Stimulated activated CD4-positive, alpha-beta T cell treated with anti-CD3 and anti-CD28 coated beads, Interleukin-4, amount 100 ng/mL, for 1 hour (primary cell): ENCODE measurements around the gene CEP350.
"Not testable (repeated sequence)": the region's sequence is repeated elsewhere in the genome, so short reads cannot be mapped to it uniquely, and the experiment has no call there.

Source experiments
- DNase-seq: peaks from one replicate; pipeline ENCODE4 v3.0.0-alpha.2; 2020

The CEP350 gene

DNA sequence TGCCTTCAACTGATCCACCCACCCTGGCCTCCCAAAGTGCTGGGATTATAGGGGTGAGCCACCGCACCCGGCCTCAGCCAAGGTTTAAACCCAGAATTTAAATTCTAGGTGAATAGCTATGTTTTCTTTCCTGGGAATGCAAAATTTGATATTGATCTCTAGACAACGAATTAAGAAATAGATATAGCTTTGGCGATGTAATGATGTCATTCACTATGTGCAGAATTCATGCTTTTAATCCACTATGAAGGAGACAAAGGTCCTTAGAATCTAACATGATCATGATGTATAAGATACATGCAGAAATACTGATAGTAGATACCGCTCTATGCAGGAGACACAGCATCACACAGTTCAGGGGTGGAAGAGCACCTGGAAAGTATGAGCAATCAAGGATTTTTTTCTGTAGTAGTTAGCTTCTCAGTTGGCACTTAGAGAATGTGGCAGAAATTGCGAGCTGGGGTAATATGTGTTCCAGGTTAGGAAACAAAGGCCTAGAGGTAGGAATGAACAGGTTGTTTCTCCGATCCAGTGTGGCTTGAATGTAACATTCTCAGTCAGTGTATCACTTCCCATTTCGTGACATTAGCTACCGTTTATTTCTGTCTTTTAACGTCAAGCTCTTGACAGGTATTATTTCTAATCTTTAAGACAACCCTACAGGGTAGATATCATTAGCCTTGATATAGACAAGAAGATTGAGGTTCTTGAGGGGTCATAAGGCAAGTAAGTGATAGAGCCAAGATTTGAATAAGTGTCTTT is 3.0 kb upstream of the CEP350 start:
- no peak for DNase-seq

DNA sequence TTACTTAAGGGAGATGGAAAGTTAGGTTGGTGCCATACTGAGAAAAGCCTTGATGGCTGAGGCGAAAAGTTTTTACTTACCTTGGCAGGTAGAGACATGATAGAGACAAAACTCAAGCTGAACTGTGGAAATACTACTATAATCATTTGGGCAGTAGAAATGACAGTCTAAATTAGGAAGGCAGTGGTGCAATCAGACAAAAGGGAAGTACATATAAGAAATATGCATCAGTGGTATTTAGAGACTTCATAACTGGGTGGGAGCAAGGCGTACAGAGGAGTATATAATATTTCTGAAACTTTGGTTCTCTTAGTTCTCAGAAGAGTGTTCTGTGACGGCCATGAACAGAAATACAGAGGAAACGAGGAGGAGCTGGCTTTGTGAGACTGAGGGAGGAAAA is 2.4 kb upstream of the CEP350 start:
- no peak for DNase-seq

DNA sequence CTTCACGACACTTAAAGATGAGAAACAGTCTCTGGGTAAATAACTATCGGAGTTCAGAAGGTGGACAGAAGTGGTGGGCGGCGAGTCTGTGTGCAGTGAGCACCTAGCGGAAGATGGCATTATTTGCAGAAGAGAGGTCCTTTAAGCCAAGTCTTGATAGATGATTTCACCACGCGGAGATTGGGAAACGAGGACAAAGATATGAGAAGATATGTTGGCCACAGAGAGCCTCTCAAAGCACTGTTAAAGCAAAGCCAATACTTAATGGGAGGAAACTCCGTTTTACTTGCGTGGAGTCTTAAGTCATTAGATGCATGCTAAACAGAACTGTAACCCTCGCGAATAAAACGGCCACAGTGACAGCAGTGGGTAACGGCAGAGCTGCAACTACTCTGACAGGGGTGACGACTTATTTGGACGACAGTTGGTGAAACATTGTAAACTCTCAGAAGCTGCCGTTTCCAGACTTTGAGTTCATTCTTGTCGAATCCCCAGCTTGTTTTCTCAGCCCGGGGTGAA is 577 bp upstream of the CEP350 start:
- DNase-seq, result peak; percentile 42

DNA sequence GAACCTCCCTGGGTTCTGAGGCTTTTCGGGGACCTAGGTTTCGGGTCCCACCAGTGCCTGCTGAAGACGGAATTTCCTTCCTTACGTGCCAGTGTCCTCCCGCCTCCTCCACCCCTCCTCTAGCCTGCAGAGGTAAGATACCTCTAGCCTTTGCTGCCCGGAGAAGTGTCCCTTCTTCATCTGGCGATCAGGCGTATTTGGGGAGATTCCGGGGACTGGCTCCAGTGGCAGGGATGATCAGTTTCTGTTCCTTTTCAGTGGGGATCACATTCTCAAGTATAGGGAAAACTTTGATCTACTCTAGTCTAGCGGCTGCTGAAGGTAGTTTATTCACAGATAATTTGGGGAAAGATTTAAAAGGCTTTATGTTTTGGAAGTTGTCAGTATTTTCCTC is 674 bp downstream of the CEP350 start:
- DNase-seq, result no peak

DNA sequence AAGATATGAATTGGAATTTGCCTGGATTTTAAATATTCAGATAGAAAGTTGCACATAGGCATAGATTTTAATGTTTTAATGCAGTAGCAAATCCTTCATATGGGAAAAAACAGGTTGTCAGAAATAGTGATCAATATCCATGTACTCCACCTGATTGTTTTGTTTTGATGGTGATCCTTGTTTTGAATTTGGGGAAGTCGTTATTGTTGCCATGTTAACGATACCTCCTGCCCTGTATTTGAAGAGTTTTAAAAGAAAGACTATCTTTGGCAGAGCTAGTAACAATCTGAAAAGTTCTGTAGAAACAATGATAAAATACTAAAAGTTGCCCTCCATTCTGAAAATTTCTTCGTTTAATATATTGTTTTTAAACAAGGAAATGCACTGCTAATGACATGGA is 1.1 kb downstream of the CEP350 start:
- DNase-seq, result no peak

DNA sequence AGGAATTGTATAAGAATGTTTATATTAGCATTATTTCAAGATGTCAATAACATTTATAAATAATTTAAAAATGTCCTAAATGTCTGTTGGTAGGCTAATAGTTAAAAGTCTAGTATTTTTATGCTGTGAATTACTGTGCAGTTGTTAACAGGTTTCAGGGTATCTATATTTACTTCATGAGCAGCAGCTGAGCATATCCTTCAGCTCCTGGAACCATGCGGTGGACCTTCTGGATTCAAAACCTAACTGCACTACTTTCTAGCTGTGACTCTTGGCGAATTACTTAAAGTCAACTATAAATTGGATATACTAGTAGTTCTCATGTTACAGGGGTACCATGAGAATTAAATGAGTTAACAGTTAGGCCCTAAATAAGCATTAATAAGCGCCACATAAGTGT is 3.7 kb downstream of the CEP350 start:
- DNase-seq, result no peak

DNA sequence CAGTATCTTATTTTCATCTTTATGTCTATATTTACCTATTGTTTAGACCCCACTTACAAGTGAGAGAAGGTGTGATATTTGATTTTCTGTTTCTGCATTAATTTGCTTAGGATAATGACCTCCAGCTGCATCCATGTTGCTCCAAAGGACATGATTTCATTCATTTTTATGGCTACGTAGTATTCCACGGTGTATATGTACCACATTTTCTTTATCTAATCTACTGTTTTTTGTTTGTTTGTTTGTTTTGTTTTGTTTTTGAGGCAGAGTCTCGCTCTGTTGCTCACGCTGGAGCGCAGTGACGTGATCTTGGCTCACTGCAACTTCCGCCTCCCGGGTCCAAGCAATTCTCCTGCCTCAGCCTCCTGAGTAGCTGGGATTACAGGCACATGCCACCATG is 7.6 kb downstream of the CEP350 start:
- DNase-seq, result not testable (repeated sequence)

DNA sequence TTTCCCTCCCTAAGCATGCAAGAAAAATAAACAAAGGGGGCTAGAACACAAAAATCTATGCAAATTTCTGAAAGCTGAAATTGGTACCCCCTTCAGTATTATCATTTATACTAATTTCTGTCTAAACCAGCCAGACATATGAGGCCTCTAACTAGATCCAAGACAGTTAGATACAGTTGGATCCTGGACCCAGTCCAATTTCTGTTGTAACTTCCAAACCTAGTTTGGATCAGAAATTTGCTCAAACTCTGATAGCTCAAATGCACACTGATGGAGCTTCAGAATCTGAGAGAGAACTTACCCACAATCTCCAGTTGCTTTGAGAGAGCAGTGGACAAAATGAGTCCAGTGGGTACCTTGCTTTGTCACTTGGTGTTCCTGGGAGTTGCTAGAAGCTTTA is 11.9 kb downstream of the CEP350 start:
- no peak for DNase-seq

DNA sequence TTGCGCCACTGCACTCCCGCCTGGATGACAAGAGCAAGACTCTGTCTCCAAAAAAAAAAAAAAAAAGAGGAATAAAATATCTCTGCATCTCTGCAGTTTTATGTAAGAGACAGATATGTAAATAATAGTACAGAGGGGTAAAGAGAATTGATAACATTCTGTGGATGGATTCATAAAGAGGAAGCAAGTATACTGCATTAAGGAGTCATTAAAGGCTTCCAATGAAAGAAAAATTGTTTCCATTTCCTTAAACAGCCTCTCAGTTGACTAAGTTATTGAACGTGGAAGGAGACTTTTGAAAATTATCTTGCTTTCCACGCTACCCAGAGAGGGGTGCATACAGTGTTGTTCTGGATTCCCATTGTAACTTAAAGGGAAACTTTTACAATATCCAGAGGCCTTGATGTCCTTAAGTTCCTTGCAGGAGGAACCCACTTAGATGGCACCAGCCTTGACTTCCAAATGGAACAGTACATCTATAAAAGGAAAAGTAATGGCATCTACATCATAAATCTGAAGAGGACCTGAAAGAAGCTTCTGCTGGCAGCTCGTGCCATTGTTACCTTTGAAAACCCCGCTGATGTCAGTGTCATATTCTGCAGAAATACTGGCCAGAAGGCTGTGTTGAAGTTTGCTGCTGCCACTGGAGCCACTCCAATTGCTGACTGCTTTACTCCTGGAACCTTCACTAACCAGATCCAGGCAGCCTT is 13.8 kb downstream of the CEP350 start:
- no peak for DNase-seq

DNA sequence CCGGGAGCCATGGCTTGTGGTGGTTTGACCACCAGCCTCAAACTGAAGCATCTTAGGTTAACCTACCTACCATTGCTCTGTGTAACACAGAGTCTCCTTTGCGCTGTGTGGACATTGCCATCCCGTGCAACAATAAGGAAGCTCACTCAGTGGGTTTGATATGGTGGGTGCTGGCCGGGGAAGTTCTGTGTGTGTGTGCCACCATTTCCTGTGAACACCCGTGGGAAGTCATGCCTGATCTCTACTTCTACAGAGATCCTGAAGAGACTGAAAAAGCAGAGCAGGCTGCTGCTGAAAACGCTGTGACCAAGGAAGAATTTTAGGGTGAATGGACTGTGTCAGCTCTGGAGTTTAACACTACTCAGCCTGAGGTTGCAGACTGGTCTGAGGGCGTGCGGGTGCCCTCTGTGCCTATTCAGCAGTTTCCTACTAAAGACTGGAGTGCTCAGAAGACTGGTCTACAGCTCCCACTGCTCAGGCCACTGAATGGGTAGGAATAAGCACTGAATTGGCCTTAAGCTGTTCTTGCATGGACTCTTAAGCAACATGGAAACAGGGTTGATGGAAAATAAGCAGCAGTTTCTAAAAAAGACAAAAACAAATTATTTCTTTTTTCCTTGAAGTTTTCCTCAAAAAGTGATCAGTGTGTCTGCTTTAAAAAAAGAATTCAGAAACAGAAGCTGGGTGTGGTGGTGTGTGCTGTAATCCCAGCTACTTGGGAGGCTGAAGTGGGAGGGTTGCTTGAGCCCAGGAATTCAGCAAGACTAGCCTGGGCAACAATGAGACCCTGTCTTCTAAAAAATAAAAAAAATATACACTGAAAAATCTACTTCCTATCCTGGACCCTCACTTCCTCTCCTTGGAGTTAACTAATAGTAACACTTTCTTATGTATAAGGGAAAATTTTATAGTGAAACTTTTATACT is 14.6 kb downstream of the CEP350 start:
- DNase-seq, result no peak

DNA sequence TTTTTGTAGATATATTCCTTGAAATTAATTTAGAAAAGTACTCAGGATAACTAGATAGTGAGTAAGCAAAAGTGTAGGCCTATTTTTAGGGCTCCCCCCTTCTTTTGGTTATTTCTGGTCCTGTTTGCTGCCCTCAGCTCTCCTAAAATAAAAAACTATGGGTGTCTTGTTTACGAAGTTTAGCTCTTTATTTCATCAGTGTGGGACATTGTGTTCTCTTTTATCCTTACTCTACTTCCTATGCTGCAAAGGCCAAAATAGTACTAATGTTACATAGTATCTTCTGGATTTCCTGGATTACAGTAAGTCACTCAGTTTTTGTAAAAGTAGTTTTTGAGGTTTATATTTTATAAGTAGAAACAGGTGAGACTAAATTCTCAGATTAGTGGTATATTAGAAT is 15.4 kb downstream of the CEP350 start:
- DNase-seq, result no peak

DNA sequence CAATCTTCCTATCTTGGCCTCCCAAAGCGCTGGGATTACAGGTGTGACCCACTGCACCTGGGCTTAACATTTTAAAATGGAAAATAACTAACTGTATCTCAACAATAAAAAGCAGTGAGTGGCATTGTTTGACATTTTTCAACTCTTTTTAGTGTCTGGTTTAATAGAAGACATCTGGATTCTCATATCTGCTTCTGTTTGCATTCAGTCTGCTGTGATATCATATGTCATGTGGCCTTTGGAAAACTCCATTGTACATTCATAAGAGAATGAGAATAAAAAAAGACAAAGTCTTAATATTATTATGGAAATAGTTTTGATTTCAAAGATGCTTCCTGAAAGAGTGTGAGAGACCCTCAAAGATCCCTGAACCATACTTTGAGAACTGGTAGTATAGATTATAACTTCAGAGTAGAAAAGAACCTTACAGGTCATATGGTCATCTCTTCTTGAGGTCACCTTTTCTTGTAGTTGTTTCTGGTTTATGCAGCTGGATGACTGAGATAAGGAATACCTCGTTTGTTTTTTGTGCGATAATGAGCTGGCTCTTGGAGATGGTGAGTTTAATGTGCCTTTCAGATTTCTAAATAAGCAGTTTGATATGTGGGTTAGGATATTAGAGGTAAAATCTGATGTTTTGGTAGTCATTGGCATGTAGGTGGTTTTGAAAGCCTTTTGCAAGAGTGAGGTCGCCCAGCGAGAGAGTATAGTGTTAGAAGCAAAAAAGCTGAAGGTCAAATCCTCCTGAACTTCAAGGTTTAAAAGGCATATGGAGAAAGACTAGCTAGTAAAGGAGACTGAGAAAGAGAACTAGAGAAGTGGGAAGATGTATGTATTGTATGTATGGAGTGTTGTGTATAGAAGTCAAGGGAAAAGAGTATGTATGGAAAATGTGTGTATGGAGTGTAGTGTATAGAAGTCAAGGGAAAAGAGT is 17.2 kb downstream of the CEP350 start:
- DNase-seq, result no peak

DNA sequence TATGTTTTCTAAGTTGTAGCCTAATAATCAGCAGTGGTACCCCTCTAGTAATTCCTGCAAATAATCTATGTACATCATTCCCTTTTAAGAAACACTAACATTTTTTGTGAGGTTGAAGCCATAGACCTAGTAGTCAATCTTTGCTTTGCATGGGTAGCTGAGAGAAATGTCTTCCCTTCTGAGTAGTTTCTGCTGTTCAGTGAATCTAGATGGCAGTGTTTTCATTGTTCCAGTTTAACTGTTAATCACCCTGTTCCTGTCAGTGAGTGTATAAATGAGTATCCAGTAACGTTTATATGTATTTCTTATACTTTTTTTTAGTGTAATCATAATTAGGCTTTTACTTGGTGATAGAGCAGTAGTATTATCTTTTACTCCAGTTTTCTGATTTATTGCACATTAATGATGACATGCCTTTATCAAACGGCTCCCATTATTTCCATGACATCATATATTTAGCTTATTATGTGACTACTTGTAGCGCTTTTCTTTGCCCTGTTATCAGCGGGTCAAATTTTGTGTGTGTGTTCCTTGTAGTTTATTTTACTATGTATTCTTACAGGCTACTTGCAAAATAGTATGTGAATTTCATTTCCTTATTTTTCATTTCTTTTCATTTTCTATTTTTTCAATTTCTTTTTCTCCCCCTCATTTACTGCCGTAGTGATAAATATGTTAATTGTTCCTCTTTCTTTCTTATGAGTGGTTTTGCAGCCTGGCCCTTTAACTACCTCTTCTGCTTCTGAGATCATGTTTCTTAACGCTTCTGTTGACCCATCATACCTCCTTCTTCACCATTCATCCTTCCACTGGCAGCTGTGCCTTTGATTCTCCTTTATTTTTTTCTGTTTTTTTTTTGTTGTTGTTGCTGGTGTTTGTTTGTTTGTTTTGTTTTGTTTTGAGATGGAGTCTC is 18.8 kb downstream of the CEP350 start:
- DNase-seq, result no peak

DNA sequence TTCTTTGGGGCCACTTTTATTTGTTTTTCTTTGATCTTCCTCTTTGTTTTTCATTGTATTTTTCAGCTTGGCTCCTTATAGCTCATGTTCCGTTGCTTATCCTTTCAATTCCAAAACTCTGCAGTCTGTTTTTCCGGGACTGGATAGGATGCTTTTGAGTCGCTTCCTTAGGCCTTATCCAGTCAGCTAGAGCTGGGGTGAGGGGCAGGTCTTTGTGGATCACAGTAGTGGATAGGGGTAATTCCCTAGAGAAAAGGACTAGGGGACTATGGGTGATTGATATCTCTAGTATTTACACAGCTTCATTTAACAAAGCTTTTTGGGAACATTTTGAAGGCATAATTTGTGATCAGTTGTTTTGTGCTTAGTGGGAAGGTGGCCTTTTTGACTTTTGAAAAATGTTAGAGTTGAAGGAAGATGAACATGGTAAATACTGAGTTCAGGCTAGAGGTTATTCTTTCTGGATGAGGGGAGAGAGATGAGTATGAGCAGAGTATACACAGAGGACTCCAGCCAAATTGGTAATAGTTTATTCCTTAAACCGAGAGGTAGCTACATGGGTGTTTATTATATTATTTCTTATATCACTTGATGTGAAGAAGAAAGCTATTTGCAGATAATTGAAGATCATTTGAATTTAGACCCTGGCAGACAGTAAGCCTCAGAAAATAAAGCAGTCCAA is 22.5 kb downstream of the CEP350 start:
- DNase-seq, result no peak

DNA sequence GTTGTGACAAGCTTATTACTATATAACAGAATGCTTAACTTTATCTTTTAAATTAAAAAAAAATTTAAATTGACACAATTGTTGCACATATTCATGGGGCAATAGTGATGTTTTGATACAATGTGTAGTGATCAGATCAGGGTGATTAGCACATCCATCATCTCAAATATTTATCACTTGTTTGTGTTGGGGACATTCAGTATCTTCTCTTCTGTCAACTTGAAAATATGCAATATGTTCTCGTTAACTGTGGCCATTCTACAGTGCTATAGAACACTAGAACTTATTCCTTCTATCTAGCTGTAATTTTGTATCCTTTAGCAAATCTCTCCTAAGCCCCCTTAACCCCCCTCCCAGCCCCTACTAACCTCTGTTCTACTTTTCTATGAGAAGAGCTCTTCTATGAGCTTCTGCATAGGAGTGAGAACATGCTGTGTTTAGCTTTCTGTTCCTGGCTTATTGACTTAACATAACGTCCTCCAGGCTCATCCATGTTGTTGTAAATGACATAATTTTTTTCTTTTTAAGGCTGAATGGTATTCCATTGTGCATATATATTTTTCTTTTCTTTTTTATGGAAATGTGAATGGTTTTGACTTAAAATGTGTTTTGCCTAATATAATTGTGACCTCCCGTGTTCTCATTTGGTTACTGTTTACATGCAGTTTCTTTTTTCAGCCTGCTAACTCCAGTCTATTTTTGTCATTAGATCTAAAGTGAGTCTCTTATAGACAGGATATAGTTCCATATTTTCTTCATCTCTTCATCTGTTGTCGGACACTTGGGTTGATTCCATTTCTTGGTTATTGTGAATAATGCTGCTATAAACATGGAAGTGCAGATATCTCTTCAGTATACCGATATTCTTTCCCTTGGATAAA is 23.8 kb downstream of the CEP350 start:
- DNase-seq, result no peak

DNA sequence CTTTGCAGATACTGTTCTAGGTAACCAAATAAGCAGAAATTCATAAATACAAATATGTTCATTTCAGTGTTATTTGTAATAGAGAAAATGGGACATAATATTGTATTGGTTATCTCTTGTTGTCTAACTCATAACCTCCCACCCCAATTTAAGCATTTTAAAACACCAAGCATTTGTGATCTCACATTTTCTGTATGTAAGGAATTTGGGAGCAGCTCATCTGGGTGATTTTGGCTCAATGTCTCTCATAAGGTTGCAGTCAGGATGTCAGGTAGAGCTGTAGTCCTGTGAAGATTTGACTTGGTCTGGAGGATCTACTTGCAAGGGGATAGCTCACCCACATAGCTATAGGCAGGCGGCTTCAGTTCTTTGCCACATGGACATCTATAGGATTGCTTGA is 29.5 kb downstream of the CEP350 start:
- no peak for DNase-seq

DNA sequence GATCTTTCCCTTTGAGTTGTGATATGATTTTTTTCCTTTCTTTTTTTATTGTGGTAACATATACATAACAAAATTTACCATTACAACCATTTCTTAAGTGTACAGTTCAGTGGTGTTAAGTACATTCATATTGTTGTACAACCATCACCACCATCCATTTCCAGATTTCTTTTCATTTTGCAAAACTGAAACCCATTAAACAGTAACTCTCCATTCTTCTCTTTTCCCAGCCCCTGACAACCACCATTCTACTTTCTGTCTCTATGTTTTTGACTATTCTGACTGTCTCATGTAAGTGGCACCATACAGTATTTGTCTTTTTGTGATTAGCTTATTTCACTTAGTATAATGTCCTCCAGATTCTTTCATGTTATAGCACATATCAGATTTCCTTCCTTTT is 30.3 kb downstream of the CEP350 start:
- DNase-seq, result no peak

DNA sequence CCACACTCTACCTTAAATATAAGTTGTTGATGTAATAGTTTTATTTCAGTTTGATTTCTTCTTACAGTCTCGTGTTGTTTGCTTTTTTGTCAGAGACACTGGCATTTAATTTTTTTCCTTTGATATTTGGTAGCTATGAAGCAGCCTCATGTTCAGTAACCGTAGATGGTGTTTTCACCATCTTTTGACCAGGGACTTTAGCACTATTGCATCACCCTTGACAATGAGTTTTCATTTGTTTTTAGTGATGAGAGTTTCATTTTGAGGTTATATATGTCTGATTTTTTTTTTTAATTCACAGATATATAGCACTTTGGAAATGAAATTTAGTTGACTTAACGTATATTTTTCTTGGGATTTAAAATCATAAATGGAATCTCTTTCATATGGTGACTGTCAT is 36.2 kb downstream of the CEP350 start:
- no peak for DNase-seq

DNA sequence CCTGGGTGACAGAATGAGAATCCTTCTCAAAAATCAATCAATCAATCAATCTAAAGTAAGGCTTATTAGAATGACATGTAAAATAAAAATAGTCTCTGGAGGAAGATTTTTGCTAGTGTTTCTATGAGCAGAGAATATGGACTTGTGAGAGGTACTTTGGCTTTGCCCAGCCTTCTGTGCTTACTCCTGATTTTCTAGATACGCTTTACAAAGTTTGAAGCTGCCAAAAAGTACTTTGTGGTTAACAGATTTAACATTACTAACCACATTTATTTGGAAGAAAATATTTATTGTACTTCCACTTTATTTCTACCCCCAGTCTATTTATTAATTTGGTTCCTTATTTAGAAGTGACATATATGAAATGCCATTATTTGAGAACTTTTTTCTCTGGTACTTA is 41.0 kb downstream of the CEP350 start:
- no peak for DNase-seq
